A549 (cell line): ENCODE data around the gene ZBTB37. TPM values are rescaled to one million over a fixed set of nuclear protein-coding genes. Genes with fewer than 3 reads are reported as not detected.

Experiments used
- ATAC-seq, 2 experiments: fragments of 200-7000 bp in 1 of 2; fragments of >200 bp in 1 of 2; cut with Nextera tagmentation in 1 of 2; cut with Tn5 transposase in 1 of 2; 3 replicates each; pipeline versions ENCODE4 v1.8.0 to v1.9.1; 2018 to 2020; ENCODE audit warnings: mild to moderate bottlenecking in 1 of 2, moderate library complexity in 1 of 2
- CTCF ChIA-PET: fragments of 300-600 bp; sonication (Branson Sonifier 250); formaldehyde crosslinking; extraction: SDS; loops from one replicate; lab custom pipeline; 2021; ENCODE audit warnings: antibody characterized with exemption, inconsistent platforms; lab: Yijun Ruan, JAX
- POLR2A ChIA-PET: fragments of 350-600 bp; formaldehyde crosslinking; extraction: SDS; loops from one replicate; lab custom pipeline; 2021; ENCODE audit warnings: antibody characterized with exemption, inconsistent platforms; lab: Yijun Ruan, JAX
- DNase-seq, 2 experiments: peaks; one replicate each; pipeline versions ENCODE4 v3.0.0 to v3.0.0-alpha.2; 2011 to 2016; ENCODE audit warnings: low read depth in 1 of 2, low spot score in 1 of 2
- FAIRE-seq: peaks from 2 replicates; lab custom pipeline; 2011; peaks lifted over from hg19 to GRCh38; lab: Jason Lieb, UNC
- H3K27ac ChIP-seq, 2 experiments: fragments of >200 bp; sonication (Bioruptor Twin); formaldehyde crosslinking; 3 replicates each; pipeline ENCODE4 v1.5.1; 2016 to 2017
- H3K4me1 ChIP-seq: fragments of >200 bp; sonication (Bioruptor Twin); formaldehyde crosslinking; 3 replicates; pipeline ENCODE4 v1.6.1; 2016
- H3K4me2 ChIP-seq: fragments of >200 bp; sonication (Bioruptor Twin); formaldehyde crosslinking; 3 replicates; pipeline ENCODE4 v1.6.1; 2016
- H3K4me3 ChIP-seq: fragments of >200 bp; sonication (Bioruptor Twin); formaldehyde crosslinking; 3 replicates; pipeline ENCODE4 v1.5.1; 2016
- H3K9me3 ChIP-seq: fragments of >200 bp; sonication (Bioruptor Twin); formaldehyde crosslinking; 3 replicates; pipeline ENCODE4 v1.6.1; 2016
- CHD4 ChIP-seq: fragments of 200-600 bp; sonication (generic); IDR thresholded peaks from 2 replicates; pipeline ENCODE4 v1.6.1; 2016; ENCODE audit warnings: antibody characterized with exemption, mild to moderate bottlenecking, borderline replicate concordance
- EHF ChIP-seq: fragments of 250-450 bp; sonication (Bioruptor Pico); IDR thresholded peaks from 2 replicates; pipeline ENCODE4 v1.5.0; 2020; ENCODE audit warnings: mild to moderate bottlenecking
- EHMT2 ChIP-seq: fragments of 200-600 bp; sonication (generic); IDR thresholded peaks from 2 replicates; pipeline ENCODE4 v1.6.1; 2016; ENCODE audit warnings: antibody characterized with exemption, low read depth, mild to moderate bottlenecking, moderate library complexity
- EP300 ChIP-seq, 2 experiments: fragments of >200 bp; sonication (Bioruptor Twin); formaldehyde crosslinking; IDR thresholded peaks; 2 replicates in 1 of 2; 3 replicates in 1 of 2; pipeline ENCODE4 v1.6.1; 2016 to 2017
- FOSL2 ChIP-seq, 2 experiments: fragments of 450-650 bp in 1 of 2; fragments of >200 bp in 1 of 2; sonication (Bioruptor Twin) in 1 of 2; formaldehyde crosslinking; IDR thresholded peaks; 2 replicates each; pipeline versions ENCODE4 v1.5.0 to v1.6.1; 2016 to 2020; ENCODE audit warnings: mild to moderate bottlenecking in 1 of 2, moderate library complexity in 1 of 2
- HOXA7 ChIP-seq: fragments of 250-450 bp; sonication (Bioruptor Pico); IDR thresholded peaks from 2 replicates; pipeline ENCODE4 v1.5.0; 2020; ENCODE audit warnings: mild to moderate bottlenecking, moderate library complexity
- HOXB13 ChIP-seq: fragments of 250-450 bp; sonication (Bioruptor Pico); IDR thresholded peaks from 2 replicates; pipeline ENCODE4 v1.5.0; 2020; ENCODE audit warnings: low read depth, mild to moderate bottlenecking, moderate library complexity
- HOXB5 ChIP-seq: fragments of 250-450 bp; sonication (Bioruptor Pico); IDR thresholded peaks from 2 replicates; pipeline ENCODE4 v1.5.0; 2020; ENCODE audit warnings: mild to moderate bottlenecking, moderate library complexity
- MAFK ChIP-seq: fragments of 450-650 bp; IDR thresholded peaks from 2 replicates; pipeline ENCODE4 v1.6.1; 2014; ENCODE audit not compliant: partially characterized antibody
- NR3C1 ChIP-seq: fragments of >200 bp; sonication (Bioruptor Twin); formaldehyde crosslinking; IDR thresholded peaks from 3 replicates; pipeline ENCODE4 v1.6.1; 2017
- RAD21 ChIP-seq, 2 experiments: fragments of >200 bp in 1 of 2; sonication (Bioruptor Twin) in 1 of 2; formaldehyde crosslinking in 1 of 2; IDR thresholded peaks in 1 of 2; conservative IDR thresholded peaks in 1 of 2; 2 replicates in 1 of 2; 3 replicates in 1 of 2; pipeline ENCODE4 v1.6.1; 2012 to 2018; ENCODE audit warnings: inconsistent platforms in 1 of 2
- TFCP2L1 ChIP-seq: fragments of 250-450 bp; sonication (Bioruptor Pico); IDR thresholded peaks from 2 replicates; pipeline ENCODE4 v1.5.0; 2021; ENCODE audit warnings: mild to moderate bottlenecking
- WGBS: methylation state at CpG from one replicate; pipeline ENCODE4 v1.1.6; 2017; ENCODE audit errors: missing lambda C conversion rate; 5-methylcytosine and 5-hydroxymethylcytosine counted together
- polyA plus RNA-seq, 4 experiments: library from polyadenylated mRNA; depleted of rRNA in 3 of 4; stranded (reverse); fragments of >200 nt; fragmentation: RNase III in 1 of 4; extraction: RNeasy Plus Mini Kit Qiagen cat#74134 plus additional on column Dnase treatment in 1 of 4; gene quantifications; 2 replicates in 3 of 4; 3 replicates in 1 of 4; pipeline ENCODE4 v1.2.3, GENCODE V29; 2011 to 2017
- TF ChIP-seq, protein P1 (sequence below): fragments of 250-450 bp; sonication (Bioruptor Pico); IDR thresholded peaks from 2 replicates; pipeline ENCODE4 v1.5.0; 2021; ENCODE audit warnings: mild to moderate bottlenecking, moderate library complexity, borderline replicate concordance
- TF ChIP-seq, protein P2 (sequence below): IDR thresholded peaks from 2 replicates; pipeline ENCODE4 v1.6.1; 2012

Gene ZBTB37
- polyA plus RNA-seq, 2 of the 4 experiments (the other 2 are of a cell fraction), result 1.0 to 3.0 TPM

DNA sequence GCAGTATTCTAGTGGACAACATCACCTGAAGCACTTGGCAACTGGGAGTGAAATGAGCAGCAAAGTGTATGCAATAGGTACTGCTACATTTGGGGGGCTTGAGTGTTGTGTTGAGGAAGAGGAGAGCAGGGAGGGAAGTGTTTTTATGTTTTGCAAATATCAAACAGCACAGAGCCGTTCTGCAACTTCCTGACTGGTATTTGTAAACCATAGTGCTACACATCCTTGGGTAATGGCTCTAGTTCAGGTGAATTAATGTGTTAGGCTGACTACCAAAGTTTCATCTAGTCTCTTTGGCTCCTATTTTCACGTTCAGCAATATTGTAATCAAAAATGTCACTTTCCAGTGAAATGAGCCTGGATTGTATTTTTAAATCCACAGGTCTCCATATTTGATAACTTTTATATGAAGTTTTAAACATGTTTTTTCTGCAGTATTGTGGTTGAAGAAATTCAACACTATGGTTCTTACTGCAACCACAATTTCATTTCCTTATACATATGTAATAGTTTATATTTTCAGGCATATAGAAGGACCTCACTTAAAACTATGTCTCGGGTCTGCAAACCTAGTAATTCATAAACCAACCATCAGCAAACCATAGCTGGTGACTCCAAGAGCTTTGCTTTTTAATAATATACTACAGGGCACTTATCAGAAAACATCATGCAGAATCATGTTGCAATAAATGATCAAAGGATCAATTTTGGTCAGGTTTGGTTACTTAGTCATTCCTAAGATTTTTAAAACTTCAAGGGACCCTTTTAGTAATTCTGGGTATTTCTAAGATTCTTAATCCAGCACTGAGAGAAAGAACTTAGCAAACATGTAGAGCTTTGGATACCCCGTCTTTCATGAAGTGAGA, 18.8 kb downstream of the ZBTB37 start:
- 88% methylated on average over 4 of the region's 4 CpGs for WGBS
- FAIRE-seq, result no peak
- no peak overlapping the region for H3K4me2 ChIP-seq
- H3K9me3 ChIP-seq, result no peaks in the 10 kb centered on the region
- ChIA-PET CTCF (interaction anchor here (1.0 kb wide), 1 partner anchor 16 kb away, joined by 3 read pairs; no protein-coding TSS in a partner anchor), POLR2A (no interaction called here)
- no peak overlapping the region for H3K4me3 ChIP-seq
- no peak for DNase-seq
- H3K4me1 ChIP-seq, result no peaks in the 10 kb centered on the region
- TF ChIP-seq TFCP2L1 (CRISPR knock-in tag) (no peak), HOXA7 (no peak), NR3C1 (no peak), FOSL2 (IDR thresholded peaks at IDR 0.05) (no peak), FOSL2 (CRISPR knock-in tag; IDR thresholded peaks at IDR 0.05) (no peak)
- ATAC-seq, result no peak
- H3K27ac ChIP-seq, result no peak overlapping the region

DNA sequence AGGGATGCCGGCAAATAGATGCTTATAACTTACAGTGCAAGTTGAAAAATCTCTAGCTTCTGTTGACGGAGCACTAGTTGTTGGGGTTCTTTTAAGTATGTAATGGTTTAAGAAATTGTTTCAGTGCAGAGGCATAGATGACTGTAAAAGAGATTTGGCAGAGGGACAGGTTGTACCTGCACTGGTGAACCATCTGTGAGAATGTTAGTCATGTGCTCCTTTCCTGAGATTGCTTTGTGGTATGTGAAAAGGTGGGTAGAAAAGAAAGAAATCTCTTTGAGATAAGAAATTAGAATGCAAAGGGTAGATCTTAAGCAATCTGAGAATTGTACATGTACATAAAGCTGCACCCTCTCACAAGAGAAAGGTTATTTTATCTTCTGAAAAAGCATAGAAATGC, 19.4 kb downstream of the ZBTB37 start:
- no peak for FAIRE-seq
- CTCF ChIA-PET, result interaction anchor here (1.0 kb wide), 1 partner anchor 15 kb away, joined by 3 read pairs; no protein-coding TSS in a partner anchor
- H3K4me3 ChIP-seq, result no peak overlapping the region
- H3K9me3 ChIP-seq, result no peaks in the 10 kb centered on the region
- H3K4me1 ChIP-seq, result no peaks in the 10 kb centered on the region
- no peak overlapping the region for H3K4me2 ChIP-seq
- no peak for ATAC-seq
- no peak overlapping the region for H3K27ac ChIP-seq
- no peak for DNase-seq
- POLR2A ChIA-PET, result no interaction called here
- 87% methylated on average over 2 of the region's 2 CpGs for WGBS
- TF ChIP-seq CHD4, result no peak
- no peak for TF ChIP-seq EHMT2
- TF ChIP-seq, protein P1, sequence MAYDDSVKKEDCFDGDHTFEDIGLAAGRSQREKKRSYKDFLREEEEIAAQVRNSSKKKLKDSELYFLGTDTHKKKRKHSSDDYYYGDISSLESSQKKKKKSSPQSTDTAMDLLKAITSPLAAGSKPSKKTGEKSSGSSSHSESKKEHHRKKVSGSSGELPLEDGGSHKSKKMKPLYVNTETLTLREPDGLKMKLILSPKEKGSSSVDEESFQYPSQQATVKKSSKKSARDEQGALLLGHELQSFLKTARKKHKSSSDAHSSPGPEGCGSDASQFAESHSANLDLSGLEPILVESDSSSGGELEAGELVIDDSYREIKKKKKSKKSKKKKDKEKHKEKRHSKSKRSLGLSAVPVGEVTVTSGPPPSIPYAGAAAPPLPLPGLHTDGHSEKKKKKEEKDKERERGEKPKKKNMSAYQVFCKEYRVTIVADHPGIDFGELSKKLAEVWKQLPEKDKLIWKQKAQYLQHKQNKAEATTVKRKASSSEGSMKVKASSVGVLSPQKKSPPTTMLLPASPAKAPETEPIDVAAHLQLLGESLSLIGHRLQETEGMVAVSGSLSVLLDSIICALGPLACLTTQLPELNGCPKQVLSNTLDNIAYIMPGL (CRISPR knock-in tag), result no peak

DNA sequence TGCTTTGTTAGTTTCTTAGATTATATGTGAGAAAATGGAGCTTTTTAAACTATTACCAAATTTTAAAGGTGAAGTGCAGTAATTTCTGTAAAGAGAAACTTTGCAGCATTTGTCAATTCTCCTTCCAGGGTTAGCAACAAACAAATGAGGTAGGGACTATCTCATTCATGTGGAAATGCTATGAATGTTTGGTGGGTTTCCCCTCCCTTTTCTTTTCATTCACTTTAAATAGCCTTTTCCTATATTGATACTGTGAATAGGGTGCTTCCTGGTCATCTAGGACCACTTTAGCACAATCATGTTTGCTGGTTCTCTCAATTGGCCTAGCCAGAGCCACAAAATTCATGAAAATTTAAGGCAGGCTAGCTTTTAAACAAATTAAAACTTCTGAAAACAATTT, 20.6 kb downstream of the ZBTB37 start:
- TF ChIP-seq HOXB5 (no peak), MAFK (no peak), NR3C1 (no peak), RAD21 (conservative IDR thresholded peaks at IDR 0.05 in 1 of 2, IDR thresholded peaks at IDR 0.05 in 1 of 2) (no peak), EP300 (IDR thresholded peaks at IDR 0.05) (no peak), HOXB13 (CRISPR knock-in tag) (no peak), EHF (CRISPR knock-in tag) (no peak)
- TF ChIP-seq, protein P2, sequence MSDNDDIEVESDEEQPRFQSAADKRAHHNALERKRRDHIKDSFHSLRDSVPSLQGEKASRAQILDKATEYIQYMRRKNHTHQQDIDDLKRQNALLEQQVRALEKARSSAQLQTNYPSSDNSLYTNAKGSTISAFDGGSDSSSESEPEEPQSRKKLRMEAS, result no peak
- TF ChIP-seq, protein P1 (CRISPR knock-in tag), result no peak
- Histone ChIP-seq H3K9me3 (no peaks in the 10 kb centered on the region), H3K27ac (no peak overlapping the region), H3K4me3 (no peak overlapping the region), H3K4me1 (no peaks in the 10 kb centered on the region), H3K4me2 (no peak overlapping the region)
- DNase-seq (no peak), ATAC-seq (no peak), FAIRE-seq (no peak)
- ChIA-PET CTCF (interaction anchor here (1.1 kb wide), 1 partner anchor 26 kb away, joined by 6 read pairs; no protein-coding TSS in a partner anchor), POLR2A (no interaction called here)
